CD14-positive monocyte (primary cell): ENCODE measurements around the gene CDH4. TPM values are rescaled to one million over a fixed set of nuclear protein-coding genes. Genes with fewer than 3 reads are reported as not detected.

Experiments
- DNase-seq, 3 donors: peaks; one replicate each; pipeline ENCODE4 v3.0.0-alpha.2; 2011 to 2022
- H2AFZ ChIP-seq: 2 replicates; pipeline ENCODE4 v1.6.0; 2012; ENCODE audit warnings: mild to moderate bottlenecking, low read depth, low read length, inconsistent platforms; ENCODE audit not compliant: insufficient read depth, poor library complexity, severe bottlenecking
- H3K27ac ChIP-seq, 2 donors: 1 replicate in 1 of 2; 2 replicates in 1 of 2; pipeline ENCODE4 v1.5.1; 2012 to 2013; ENCODE audit warnings: low read length in 2 of 2, control low read depth in 1 of 2, inconsistent platforms in 1 of 2, low read depth in 1 of 2, mild to moderate bottlenecking in 1 of 2
- H3K27me3 ChIP-seq, 2 donors: one replicate each; pipeline versions ENCODE4 v1.6.0 to v1.6.1; 2011 to 2013; ENCODE audit warnings: low read length in 2 of 2; ENCODE audit not compliant: control insufficient read depth in 2 of 2, insufficient read depth in 2 of 2
- H3K36me3 ChIP-seq, 2 donors: replicated peaks in 1 of 2; 1 replicate in 1 of 2; 2 replicates in 1 of 2; pipeline versions ENCODE4 v1.5.1 to v1.6.1; 2012 to 2013; ENCODE audit warnings: low read length in 2 of 2, control low read depth in 1 of 2, inconsistent platforms in 1 of 2, mild to moderate bottlenecking in 1 of 2; ENCODE audit not compliant: insufficient read depth in 2 of 2, control insufficient read depth in 1 of 2
- H3K4me1 ChIP-seq, 2 donors: 1 replicate in 1 of 2; 2 replicates in 1 of 2; pipeline versions ENCODE4 v1.5.1 to v1.6.1; 2012 to 2013; ENCODE audit warnings: low read length in 2 of 2, control low read depth in 1 of 2, inconsistent platforms in 1 of 2, mild to moderate bottlenecking in 1 of 2, moderate library complexity in 1 of 2; ENCODE audit not compliant: insufficient read depth in 2 of 2, control insufficient read depth in 1 of 2
- H3K4me2 ChIP-seq: replicated peaks from 2 replicates; pipeline ENCODE3; 2012; ENCODE audit warnings: low read length, moderate library complexity, mild to moderate bottlenecking; ENCODE audit not compliant: poor library complexity, severe bottlenecking; ENCODE audit errors: extremely low read depth
- H3K4me3 ChIP-seq, 3 experiments: fragments of 200-600 bp in 1 of 3; sonication (generic) in 1 of 3; replicated peaks in 1 of 3; 1 replicate in 2 of 3; 2 replicates in 1 of 3; pipeline ENCODE4 v1.5.1; 2011 to 2013; ENCODE audit warnings: low read length in 3 of 3, mild to moderate bottlenecking in 3 of 3, control low read depth in 2 of 3, low read depth in 2 of 3, inconsistent platforms in 1 of 3, moderate library complexity in 1 of 3
- H3K79me2 ChIP-seq: 2 replicates; pipeline ENCODE4 v1.6.0; 2012; ENCODE audit warnings: mild to moderate bottlenecking, control low read depth, inconsistent platforms, low read length, moderate library complexity; ENCODE audit not compliant: insufficient read depth
- H3K9ac ChIP-seq: 2 replicates; pipeline ENCODE4 v1.6.0; 2017; ENCODE audit warnings: low read length, mild to moderate bottlenecking; ENCODE audit not compliant: insufficient read depth, poor library complexity, severe bottlenecking
- H3K9me3 ChIP-seq, 2 donors: replicated peaks in 1 of 2; 1 replicate in 1 of 2; 2 replicates in 1 of 2; pipeline versions ENCODE4 v1.5.1 to v1.6.1; 2012 to 2013; ENCODE audit warnings: low read length in 2 of 2, control low read depth in 1 of 2; ENCODE audit not compliant: control insufficient read depth in 1 of 2, insufficient read depth in 1 of 2
- H4K20me1 ChIP-seq: 2 replicates; pipeline ENCODE4 v1.6.0; 2012; ENCODE audit warnings: mild to moderate bottlenecking, low read length, control low read depth, moderate library complexity; ENCODE audit not compliant: insufficient read depth
- H3K27ac Mint-ChIP-seq, 7 donors: one replicate each; pipeline ENCODE4 v1.8.0; 2020; ENCODE audit warnings: mild to moderate bottlenecking in 7 of 7, mixed read lengths in 7 of 7, moderate library complexity in 6 of 7, inconsistent platforms in 2 of 7
- H3K27me3 Mint-ChIP-seq, 3 donors: one replicate each; pipeline ENCODE4 v1.8.0; 2021 to 2022; ENCODE audit warnings: low read depth in 3 of 3, mild to moderate bottlenecking in 3 of 3, mixed read lengths in 3 of 3, moderate library complexity in 3 of 3, inconsistent platforms in 1 of 3
- H3K36me3 Mint-ChIP-seq, 2 donors: one replicate each; pipeline ENCODE4 v1.8.0; 2020; ENCODE audit warnings: mixed read lengths in 2 of 2, inconsistent platforms in 1 of 2, mild to moderate bottlenecking in 1 of 2
- H3K4me1 Mint-ChIP-seq: one replicate; pipeline ENCODE4 v1.8.0; 2020; ENCODE audit warnings: mild to moderate bottlenecking, mixed read lengths
- H3K4me3 Mint-ChIP-seq, 2 donors: one replicate each; pipeline ENCODE4 v1.8.0; 2020; ENCODE audit warnings: mild to moderate bottlenecking in 2 of 2, mixed read lengths in 2 of 2, moderate library complexity in 1 of 2
- H3K9me3 Mint-ChIP-seq, 7 donors: one replicate each; pipeline ENCODE4 v1.8.0; 2020 to 2022; ENCODE audit warnings: mixed read lengths in 7 of 7, mild to moderate bottlenecking in 6 of 7, moderate library complexity in 6 of 7, inconsistent platforms in 2 of 7
- WGBS: methylation state at CpG from one replicate; pipeline ENCODE4 v1.1.5; 2013; ENCODE audit warnings: missing lambda C conversion rate; ENCODE audit not compliant: insufficient coverage; 5-methylcytosine and 5-hydroxymethylcytosine counted together
- intact Hi-C, 2 donors: fragments of 100-400 bp; cut with micrococcal nuclease; formaldehyde crosslinking; loops; one replicate each; pipeline versions ENCODE4 v1.15.0 to v1.15.1; 2023
- polyA plus RNA-seq, 3 donors: library from polyadenylated mRNA; depleted of rRNA in 1 of 3; unstranded in 2 of 3; stranded (reverse) in 1 of 3; fragments of 300-500 nt in 2 of 3; fragments of >200 nt in 1 of 3; fragmentation: Illumina TruSeq in 2 of 3; gene quantifications; 1 replicate in 2 of 3; 2 replicates in 1 of 3; pipeline ENCODE4 v1.2.3, GENCODE V29; 2012 to 2021
- TF ChIP-seq, protein P1 (sequence below): fragments of 200-600 bp; IDR thresholded peaks from one replicate; pipeline ENCODE4 v1.8.0; 2022; ENCODE audit warnings: antibody characterized with exemption, mild to moderate bottlenecking

The CDH4 gene
- polyA plus RNA-seq, 3 donors, result not detected

DNA sequence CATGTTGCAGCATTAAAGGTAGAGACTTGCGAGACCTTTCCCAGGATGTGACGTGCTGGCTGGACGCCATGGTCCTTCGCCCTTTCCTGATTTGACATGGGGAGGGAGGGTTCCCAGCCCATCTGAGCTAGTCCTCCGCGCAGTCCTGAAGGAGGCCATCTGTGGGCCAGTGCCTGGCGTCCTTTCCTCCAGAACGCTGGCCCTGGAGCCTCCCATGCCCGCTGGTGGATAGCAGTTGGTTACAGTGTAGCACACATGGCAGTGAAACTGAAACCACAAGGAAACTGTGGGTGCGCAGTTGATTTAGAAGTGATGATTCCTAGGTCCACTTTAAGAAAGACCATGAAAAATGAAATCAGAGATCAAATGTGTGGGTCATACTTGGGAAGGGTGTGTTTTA lies 193.7 kb downstream of the CDH4 start:
- Histone ChIP-seq H3K4me2 (no peak overlapping the region), H4K20me1 (no peaks in the 10 kb centered on the region), H3K27me3 (no peaks in the 10 kb centered on the region), H3K4me1 (no peaks in the 10 kb centered on the region), H3K4me3 (no peak overlapping the region), H2AFZ (no peak overlapping the region), H3K9ac (no peak overlapping the region), H3K27ac (no peak overlapping the region), H3K9me3 (peaks cover 11 to 44% of the 10 kb centered on the region in 2 donors), H3K79me2 (no peaks in the 10 kb centered on the region), H3K36me3 (no peaks in the 10 kb centered on the region)
- Mint-ChIP-seq H3K4me1 (no peaks in the 10 kb centered on the region), H3K4me3 (no peak overlapping the region), H3K9me3 (peaks cover 0 to 15% (median 3%) of the 10 kb centered on the region in 7 donors), H3K36me3 (no peaks in the 10 kb centered on the region), H3K27ac (no peak overlapping the region), H3K27me3 (peaks cover 0 to 4% (median 0%) of the 10 kb centered on the region in 3 donors)
- TF ChIP-seq, protein P1, sequence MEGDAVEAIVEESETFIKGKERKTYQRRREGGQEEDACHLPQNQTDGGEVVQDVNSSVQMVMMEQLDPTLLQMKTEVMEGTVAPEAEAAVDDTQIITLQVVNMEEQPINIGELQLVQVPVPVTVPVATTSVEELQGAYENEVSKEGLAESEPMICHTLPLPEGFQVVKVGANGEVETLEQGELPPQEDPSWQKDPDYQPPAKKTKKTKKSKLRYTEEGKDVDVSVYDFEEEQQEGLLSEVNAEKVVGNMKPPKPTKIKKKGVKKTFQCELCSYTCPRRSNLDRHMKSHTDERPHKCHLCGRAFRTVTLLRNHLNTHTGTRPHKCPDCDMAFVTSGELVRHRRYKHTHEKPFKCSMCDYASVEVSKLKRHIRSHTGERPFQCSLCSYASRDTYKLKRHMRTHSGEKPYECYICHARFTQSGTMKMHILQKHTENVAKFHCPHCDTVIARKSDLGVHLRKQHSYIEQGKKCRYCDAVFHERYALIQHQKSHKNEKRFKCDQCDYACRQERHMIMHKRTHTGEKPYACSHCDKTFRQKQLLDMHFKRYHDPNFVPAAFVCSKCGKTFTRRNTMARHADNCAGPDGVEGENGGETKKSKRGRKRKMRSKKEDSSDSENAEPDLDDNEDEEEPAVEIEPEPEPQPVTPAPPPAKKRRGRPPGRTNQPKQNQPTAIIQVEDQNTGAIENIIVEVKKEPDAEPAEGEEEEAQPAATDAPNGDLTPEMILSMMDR, result no peak
- intact Hi-C loops, result no loop called here
- 97% methylated on average over 8 of the region's 10 CpGs for WGBS
- no peak for DNase-seq

DNA sequence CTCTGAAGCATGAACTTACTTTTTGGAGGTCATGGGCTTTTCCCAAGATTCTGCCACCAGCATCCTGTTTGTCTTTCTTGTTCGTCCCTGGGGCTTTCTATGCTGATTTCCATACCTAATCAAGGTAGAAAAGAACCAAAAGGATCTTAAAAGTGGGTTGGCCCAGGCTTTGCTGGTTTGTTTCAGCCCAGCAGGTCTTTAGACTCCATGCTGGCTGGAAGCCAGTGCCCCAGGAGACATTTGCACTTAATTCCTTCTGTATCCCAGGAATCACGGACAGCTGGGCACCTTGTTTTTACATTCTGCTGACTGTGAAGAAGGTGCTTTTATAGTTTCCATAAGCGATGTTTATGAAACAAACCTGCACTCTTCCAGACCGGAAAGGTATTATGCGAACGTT lies 195.9 kb downstream of the CDH4 start:
- Mint-ChIP-seq H3K27ac (no peak overlapping the region), H3K4me3 (no peak overlapping the region), H3K9me3 (peaks cover 1 to 25% (median 4%) of the 10 kb centered on the region in 7 donors), H3K4me1 (no peaks in the 10 kb centered on the region), H3K36me3 (no peaks in the 10 kb centered on the region), H3K27me3 (peaks cover 0 to 4% (median 2%) of the 10 kb centered on the region in 3 donors)
- no peak for DNase-seq
- Histone ChIP-seq H3K4me1 (no peaks in the 10 kb centered on the region), H4K20me1 (no peaks in the 10 kb centered on the region), H3K36me3 (no peaks in the 10 kb centered on the region), H2AFZ (no peak overlapping the region), H3K9me3 (peaks cover 11 to 50% of the 10 kb centered on the region in 2 donors), H3K4me3 (no peak overlapping the region), H3K4me2 (no peak overlapping the region), H3K9ac (no peak overlapping the region), H3K27ac (no peak overlapping the region), H3K27me3 (no peaks in the 10 kb centered on the region), H3K79me2 (no peaks in the 10 kb centered on the region)
- TF ChIP-seq, protein P1, result no peak
- intact Hi-C loops, result no loop called here
- WGBS, result 59% methylated on average over 4 of the region's 6 CpGs
